ENCODE measurements around the gene WDR38. TPM values are rescaled to one million over a fixed set of nuclear protein-coding genes. Genes with fewer than 3 reads are reported as not detected.

WDR38 gene
- total and polyA plus RNA-seq, 9 of the 15 experiments (the other 6 are each of a cell fraction or from before 2014, with no cell fraction given): not detected

- Histone ChIP-seq H3K27ac (ENCODE audit: extremely low read depth, low read depth, low read length) (peak overlapping the region; percentile 2; the same call in 2 of the 3 replicates), H3K27me3 (ENCODE audit: control insufficient read depth in 2 of 2, insufficient read depth in 2 of 2, low read length in 2 of 2) (no peaks in the 10 kb centered on the region), H3K36me3 (ENCODE audit: control insufficient read depth, insufficient read depth, low read length) (peaks cover 47% of the 10 kb centered on the region), H3K4me2 (ENCODE audit: insufficient read depth, low read length) (peak overlapping the region; percentile 46), H2AFZ (ENCODE audit: low read depth, low read length) (peak overlapping the region; percentile 42; the same call in 1 of the 2 replicates), H3K9me3 (replicated peaks; ENCODE audit: control insufficient read depth, insufficient read depth, low read depth, low read length) (no peaks in the 10 kb centered on the region; the same call in 1 of the 2 replicates), H3K4me3 (no peak overlapping the region), H3K4me1 (replicated peaks in 1 of 2; ENCODE audit: control insufficient read depth in 2 of 2, insufficient read depth in 2 of 2, low read length in 2 of 2) (peaks cover 14 to 17% of the 10 kb centered on the region in 2 experiments; a peak in 4 of 5 replicates), H4K20me1 (replicated peaks; ENCODE audit: control insufficient read depth, insufficient read depth, low read length) (no peaks in the 10 kb centered on the region), H3K79me2 (ENCODE audit: control insufficient read depth, insufficient read depth, low read length) (no peaks in the 10 kb centered on the region), H3K9ac (ENCODE audit: insufficient read depth in 1 of 2, low read depth in 2 of 2, low read length in 2 of 2) (peak overlapping the region in 1 of 2 experiments; percentile 73; a peak in 2 of 4 replicates), H3K9me1 (ENCODE audit: control insufficient read depth, insufficient read depth, low read length) (no peaks in the 10 kb centered on the region)
- peak; percentile 46 to 87 (median 62) for DNase-seq (ENCODE audit: extremely low read depth in 1 of 4, low spot score in 3 of 4)
- ChIA-PET CTCF (ENCODE audit: low intra/inter-chr PET ratio) (no interaction called here), POLR2A (interaction anchor here (0.7 to 2.4 kb wide), 7 partner anchors 9 to 146 kb away, joined by 3 to 13 read pairs (median 9); partner anchors contain the start of genes ARPC5L and RPL35)
- in situ Hi-C loops (cut with MboI) (no loop called here), intact Hi-C loops (cut with micrococcal nuclease) (no loop called here)
- no TSS peak for BruUV-seq (replicated peaks)
- ATAC-seq: peak; percentile 90
- FAIRE-seq: peak; percentile 84
- 11% methylated on average over 8 of the region's 9 CpGs for WGBS (ENCODE audit: insufficient coverage, low coverage, missing lambda C conversion rate)
- TF ChIP-seq, protein P1, sequence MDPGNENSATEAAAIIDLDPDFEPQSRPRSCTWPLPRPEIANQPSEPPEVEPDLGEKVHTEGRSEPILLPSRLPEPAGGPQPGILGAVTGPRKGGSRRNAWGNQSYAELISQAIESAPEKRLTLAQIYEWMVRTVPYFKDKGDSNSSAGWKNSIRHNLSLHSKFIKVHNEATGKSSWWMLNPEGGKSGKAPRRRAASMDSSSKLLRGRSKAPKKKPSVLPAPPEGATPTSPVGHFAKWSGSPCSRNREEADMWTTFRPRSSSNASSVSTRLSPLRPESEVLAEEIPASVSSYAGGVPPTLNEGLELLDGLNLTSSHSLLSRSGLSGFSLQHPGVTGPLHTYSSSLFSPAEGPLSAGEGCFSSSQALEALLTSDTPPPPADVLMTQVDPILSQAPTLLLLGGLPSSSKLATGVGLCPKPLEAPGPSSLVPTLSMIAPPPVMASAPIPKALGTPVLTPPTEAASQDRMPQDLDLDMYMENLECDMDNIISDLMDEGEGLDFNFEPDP (CRISPR knock-in tag; IDR thresholded peaks at IDR 0.05): no peak
- TF ChIP-seq ZBTB9 (CRISPR knock-in tag; IDR thresholded peaks at IDR 0.05) (no peak), NR2F6 (CRISPR knock-in tag; IDR thresholded peaks at IDR 0.05) (no peak), RB1 (IDR thresholded peaks at IDR 0.05; ENCODE audit: low read depth) (no peak), SMC3 (conservative IDR thresholded peaks at IDR 0.05; ENCODE audit: insufficient read depth, low read depth, low read length) (no peak), ATF4 (CRISPR knock-in tag; IDR thresholded peaks at IDR 0.05) (no peak), CLOCK (CRISPR knock-in tag; IDR thresholded peaks at IDR 0.05; ENCODE audit: borderline replicate concordance) (no peak), NFE2L1 (tag; IDR thresholded peaks at IDR 0.05; ENCODE audit: borderline replicate concordance, low read depth) (peak; percentile 93), HNRNPH1 (optimal IDR thresholded peaks at IDR 0.05; ENCODE audit: low read depth, low read length) (no peak), ZNF589 (CRISPR knock-in tag; IDR thresholded peaks at IDR 0.05; ENCODE audit: low read depth) (no peak), NR4A1 (CRISPR knock-in tag; IDR thresholded peaks at IDR 0.05) (no peak), NR4A1 (tag; IDR thresholded peaks at IDR 0.05) (no peak)
- TF ChIP-seq, protein P2, sequence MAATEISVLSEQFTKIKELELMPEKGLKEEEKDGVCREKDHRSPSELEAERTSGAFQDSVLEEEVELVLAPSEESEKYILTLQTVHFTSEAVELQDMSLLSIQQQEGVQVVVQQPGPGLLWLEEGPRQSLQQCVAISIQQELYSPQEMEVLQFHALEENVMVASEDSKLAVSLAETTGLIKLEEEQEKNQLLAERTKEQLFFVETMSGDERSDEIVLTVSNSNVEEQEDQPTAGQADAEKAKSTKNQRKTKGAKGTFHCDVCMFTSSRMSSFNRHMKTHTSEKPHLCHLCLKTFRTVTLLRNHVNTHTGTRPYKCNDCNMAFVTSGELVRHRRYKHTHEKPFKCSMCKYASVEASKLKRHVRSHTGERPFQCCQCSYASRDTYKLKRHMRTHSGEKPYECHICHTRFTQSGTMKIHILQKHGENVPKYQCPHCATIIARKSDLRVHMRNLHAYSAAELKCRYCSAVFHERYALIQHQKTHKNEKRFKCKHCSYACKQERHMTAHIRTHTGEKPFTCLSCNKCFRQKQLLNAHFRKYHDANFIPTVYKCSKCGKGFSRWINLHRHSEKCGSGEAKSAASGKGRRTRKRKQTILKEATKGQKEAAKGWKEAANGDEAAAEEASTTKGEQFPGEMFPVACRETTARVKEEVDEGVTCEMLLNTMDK (IDR thresholded peaks at IDR 0.05; ENCODE audit: borderline replicate concordance, insufficient read depth, low read depth, low read length, poor library complexity, severe bottlenecking): no peak
Measured at GRCh38 chr9:124899845-124900244, 46.6 kb downstream of the WDR38 start.

Measured in K562 (cell line).